Measurements from ENCODE around the gene LRBA.

LRBA gene

DNA sequence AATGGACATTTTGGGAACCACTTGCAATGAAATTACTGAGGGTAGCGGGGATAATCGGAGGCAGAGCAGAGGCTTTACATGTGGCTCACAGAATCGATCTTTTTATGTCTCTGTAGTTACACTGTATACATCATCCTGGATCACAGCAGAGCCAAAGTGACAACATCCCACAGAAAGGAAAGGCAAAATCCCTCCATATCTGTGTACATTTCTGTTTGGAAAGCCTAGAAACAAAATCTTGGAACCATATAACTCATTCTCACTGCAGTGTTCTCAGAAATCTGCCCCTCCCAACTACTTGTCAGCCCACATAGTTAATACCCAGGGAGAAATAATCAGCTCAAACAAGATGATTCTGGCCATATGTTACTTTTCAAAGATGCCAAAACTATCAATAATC is 725.2 kb downstream of the LRBA start:
- TF ChIP-seq, protein P1, sequence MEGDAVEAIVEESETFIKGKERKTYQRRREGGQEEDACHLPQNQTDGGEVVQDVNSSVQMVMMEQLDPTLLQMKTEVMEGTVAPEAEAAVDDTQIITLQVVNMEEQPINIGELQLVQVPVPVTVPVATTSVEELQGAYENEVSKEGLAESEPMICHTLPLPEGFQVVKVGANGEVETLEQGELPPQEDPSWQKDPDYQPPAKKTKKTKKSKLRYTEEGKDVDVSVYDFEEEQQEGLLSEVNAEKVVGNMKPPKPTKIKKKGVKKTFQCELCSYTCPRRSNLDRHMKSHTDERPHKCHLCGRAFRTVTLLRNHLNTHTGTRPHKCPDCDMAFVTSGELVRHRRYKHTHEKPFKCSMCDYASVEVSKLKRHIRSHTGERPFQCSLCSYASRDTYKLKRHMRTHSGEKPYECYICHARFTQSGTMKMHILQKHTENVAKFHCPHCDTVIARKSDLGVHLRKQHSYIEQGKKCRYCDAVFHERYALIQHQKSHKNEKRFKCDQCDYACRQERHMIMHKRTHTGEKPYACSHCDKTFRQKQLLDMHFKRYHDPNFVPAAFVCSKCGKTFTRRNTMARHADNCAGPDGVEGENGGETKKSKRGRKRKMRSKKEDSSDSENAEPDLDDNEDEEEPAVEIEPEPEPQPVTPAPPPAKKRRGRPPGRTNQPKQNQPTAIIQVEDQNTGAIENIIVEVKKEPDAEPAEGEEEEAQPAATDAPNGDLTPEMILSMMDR (IDR thresholded peaks at IDR 0.05; ENCODE audit: control insufficient read depth, insufficient read depth, low read depth, low read length, missing control alignments) = no peak
- DNase-seq (ENCODE audit: low read depth) = no peak
- H3K4me3 ChIP-seq (ENCODE audit: control insufficient read depth, low read depth, low read length) = no peak overlapping the region

DNA sequence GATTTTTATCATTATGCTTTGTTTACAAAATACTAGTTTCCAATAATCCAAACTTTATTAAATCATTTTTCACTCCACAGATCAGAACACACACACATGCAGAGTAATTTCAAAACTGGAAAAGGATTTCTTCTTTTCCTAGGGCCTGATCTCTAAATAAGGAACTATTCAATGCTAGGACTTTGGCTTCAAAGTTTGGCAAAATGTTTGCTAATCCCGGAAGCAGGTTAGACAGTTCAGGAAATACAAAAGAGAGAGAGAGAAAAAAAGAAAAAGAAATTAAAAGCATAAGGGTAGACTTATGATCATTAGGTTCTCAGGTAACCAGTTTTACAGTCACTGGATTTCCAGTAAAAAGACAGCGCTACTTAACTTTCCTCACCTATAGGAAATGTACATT is 725.9 kb downstream of the LRBA start:
- no peak for DNase-seq (ENCODE audit: low read depth)
- TF ChIP-seq, protein P1 (IDR thresholded peaks at IDR 0.05; ENCODE audit: control insufficient read depth, insufficient read depth, low read depth, low read length, missing control alignments) = no peak
- H3K4me3 ChIP-seq (ENCODE audit: control insufficient read depth, low read depth, low read length) = no peak overlapping the region

DNA sequence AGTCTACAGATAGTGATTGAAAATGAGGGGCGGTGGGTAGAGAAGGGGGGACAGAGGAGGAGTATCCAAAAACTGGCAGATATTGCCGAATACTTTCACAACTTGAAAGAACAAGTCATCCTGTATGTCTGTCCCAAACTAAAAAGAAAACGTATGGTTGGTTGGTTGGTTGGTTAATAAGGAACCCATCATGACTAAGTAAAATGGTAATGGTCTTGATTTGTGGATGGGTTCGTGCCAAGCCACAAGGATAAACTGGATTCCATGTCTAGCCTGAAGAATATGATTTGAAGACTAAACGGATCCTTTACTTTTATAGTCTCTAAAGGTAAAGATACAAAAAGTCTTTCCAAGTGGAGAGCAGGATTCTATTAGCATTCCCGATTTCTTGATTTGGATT is 728.4 kb downstream of the LRBA start:
- no peak overlapping the region for H3K4me3 ChIP-seq (ENCODE audit: control insufficient read depth, low read depth, low read length)
- DNase-seq (ENCODE audit: low read depth) = no peak
- TF ChIP-seq, protein P1 (IDR thresholded peaks at IDR 0.05; ENCODE audit: control insufficient read depth, insufficient read depth, low read depth, low read length, missing control alignments) = no peak

DNA sequence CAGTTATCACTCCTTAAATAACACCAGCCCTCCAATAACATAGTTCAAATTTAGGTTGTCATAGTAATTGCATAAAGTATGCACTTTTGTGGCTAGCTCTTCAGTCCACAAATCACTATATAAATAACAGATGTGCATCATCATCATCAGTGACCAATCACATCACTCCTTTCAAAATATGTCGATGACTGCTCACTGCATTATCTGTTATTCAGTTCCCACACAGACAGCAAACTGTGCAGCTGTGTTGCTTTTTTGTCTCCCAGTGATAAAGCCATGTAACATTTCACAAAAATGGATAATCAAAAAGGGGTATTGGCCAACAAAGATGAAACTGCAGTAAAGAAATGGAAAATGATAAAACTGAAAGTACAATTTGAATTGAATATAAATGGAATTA is 731.4 kb downstream of the LRBA start:
- TF ChIP-seq, protein P1 (IDR thresholded peaks at IDR 0.05; ENCODE audit: control insufficient read depth, insufficient read depth, low read depth, low read length, missing control alignments) = no peak
- peak; percentile 96 for DNase-seq (ENCODE audit: low read depth)

DNA sequence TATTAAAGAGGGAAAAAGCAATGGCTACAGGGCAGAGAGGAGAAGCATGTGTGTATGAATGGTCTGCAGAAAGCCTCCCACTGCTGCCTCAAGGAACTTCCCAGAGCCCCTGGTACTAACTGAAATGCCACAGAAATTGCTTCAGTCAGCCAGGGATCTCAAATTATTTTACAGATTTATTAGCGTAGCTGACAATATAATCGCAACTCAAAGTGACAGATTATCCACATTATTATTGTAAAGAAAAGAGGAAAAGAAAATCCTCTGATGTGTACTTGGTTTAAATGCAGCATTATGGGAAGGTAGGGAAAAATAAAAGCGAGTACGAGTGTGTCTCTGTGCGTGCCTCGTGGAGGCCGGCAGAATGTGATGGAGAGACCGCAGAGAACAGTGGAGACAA is 734.1 kb downstream of the LRBA start:
- no peak for DNase-seq (ENCODE audit: low read depth)
- no peak overlapping the region for H3K4me3 ChIP-seq (ENCODE audit: control insufficient read depth, low read depth, low read length)
- TF ChIP-seq, protein P1 (IDR thresholded peaks at IDR 0.05; ENCODE audit: control insufficient read depth, insufficient read depth, low read depth, low read length, missing control alignments) = no peak

More for the DNA sequence above, 731.4 kb downstream of the LRBA start:
- no peak overlapping the region; the same call in 1 of the 2 replicates for H3K4me3 ChIP-seq (ENCODE audit: control insufficient read depth, low read depth, low read length)

DNA sequence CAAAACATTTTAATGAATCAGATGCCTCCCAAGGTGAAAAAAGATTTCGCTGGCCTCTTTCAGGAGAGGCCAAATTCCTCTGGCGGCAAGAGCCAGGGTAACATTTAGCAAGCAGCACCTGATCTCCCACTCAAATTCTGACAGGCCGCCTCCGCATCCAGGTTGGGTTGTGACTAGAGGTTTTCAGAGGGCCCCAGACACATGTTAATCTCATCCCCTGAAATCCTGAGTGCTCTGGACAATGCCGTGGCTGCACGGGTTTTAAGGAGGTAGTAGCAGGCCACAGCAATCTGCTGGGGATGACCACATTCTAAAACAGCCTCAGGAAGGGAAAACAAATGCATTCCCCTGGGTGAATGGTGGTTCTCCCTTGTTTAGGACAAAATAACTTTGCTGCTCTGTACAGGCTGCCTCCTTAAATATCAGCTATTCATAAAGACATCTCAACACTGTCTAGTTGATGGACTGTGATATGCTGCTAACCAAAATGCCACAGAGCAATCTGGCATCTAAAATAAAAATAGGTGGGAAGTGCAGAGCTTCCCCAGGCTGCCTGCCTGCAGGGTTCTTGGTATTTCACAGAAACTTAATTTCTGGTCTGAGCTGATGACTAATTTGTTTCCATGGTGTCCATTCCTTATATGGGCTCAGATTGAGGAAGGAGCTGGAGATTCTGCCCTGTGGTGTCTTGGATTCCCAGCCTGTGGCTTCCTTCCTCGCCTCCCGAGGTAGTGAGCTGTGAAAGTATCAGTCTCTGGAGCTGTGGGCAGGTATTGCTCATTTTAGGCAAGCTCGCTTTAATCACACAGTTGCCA is 734.8 kb downstream of the LRBA start:
- TF ChIP-seq, protein P1 (IDR thresholded peaks at IDR 0.05; ENCODE audit: control insufficient read depth, insufficient read depth, low read depth, low read length, missing control alignments) = no peak
- DNase-seq (ENCODE audit: low read depth) = peak; percentile 63
- no peak overlapping the region for H3K4me3 ChIP-seq (ENCODE audit: control insufficient read depth, low read depth, low read length)
